Endothelial cell of umbilical vein (primary cell): Measurements from ENCODE around the gene PRR5L. TPM values are rescaled to one million over a fixed set of nuclear protein-coding genes. Genes with fewer than 3 reads are reported as not detected.

Source experiments
- BruUV-seq: library from RNA; stranded (reverse); fragments of 400-500 nt; replicated peaks from 2 replicates; lab custom pipeline; 2021; lab: Mats Ljungman, UMichigan
- CTCF ChIA-PET: fragments of 300-600, 350-600 bp; sonication (Branson Sonifier 250); formaldehyde crosslinking; loops from one replicate; lab custom pipeline; 2021; ENCODE audit warnings: antibody characterized with exemption, inconsistent platforms; lab: Charles Lee
- POLR2A ChIA-PET: fragments of 300-600, 350-600 bp; sonication (Branson Sonifier 250); formaldehyde crosslinking; loops from one replicate; lab custom pipeline; 2021; ENCODE audit warnings: antibody characterized with exemption, inconsistent platforms; lab: Charles Lee
- DNase-seq: peaks from one replicate; pipeline ENCODE4 v3.0.0-alpha.2; 2011; ENCODE audit warnings: low read depth, low spot score
- FAIRE-seq: peaks from 2 replicates; lab custom pipeline; 2011; peaks lifted over from hg19 to GRCh38; lab: Jason Lieb, UNC
- H2AFZ ChIP-seq: 2 replicates; pipeline ENCODE4 v1.6.0; 2012; ENCODE audit warnings: low read depth, low read length, control low read depth, inconsistent platforms
- H3K27ac ChIP-seq: 2 replicates; pipeline ENCODE4 v1.5.1; 2011; ENCODE audit warnings: low read depth, mild to moderate bottlenecking, control low read depth, low read length, moderate library complexity; ENCODE audit not compliant: insufficient read depth
- H3K27me3 ChIP-seq, 2 experiments: 2 replicates each; pipeline versions ENCODE4 v1.6.0 to v1.6.1; 2011; ENCODE audit warnings: low read length in 2 of 2, mixed read lengths in 1 of 2; ENCODE audit not compliant: control insufficient read depth in 2 of 2, insufficient read depth in 2 of 2
- H3K36me3 ChIP-seq, 2 experiments: 2 replicates in 1 of 2; 3 replicates in 1 of 2; pipeline ENCODE4 v1.5.1; 2011; ENCODE audit warnings: low read length in 2 of 2, mild to moderate bottlenecking in 1 of 2, moderate library complexity in 1 of 2; ENCODE audit not compliant: control insufficient read depth in 2 of 2, insufficient read depth in 2 of 2; ENCODE audit errors: extremely low read depth in 1 of 2
- H3K4me1 ChIP-seq: 3 replicates; pipeline ENCODE4 v1.5.1; 2011; ENCODE audit warnings: mild to moderate bottlenecking, low read length; ENCODE audit not compliant: control insufficient read depth, insufficient read depth; ENCODE audit errors: extremely low read depth
- H3K4me2 ChIP-seq: 2 replicates; pipeline ENCODE4 v1.6.1; 2011; ENCODE audit warnings: low read length, control low read depth, mixed read lengths; ENCODE audit not compliant: insufficient read depth
- H3K4me3 ChIP-seq, 3 experiments: fragments of 200-600 bp in 1 of 3; sonication (generic), shearing (Covaris generic) in 1 of 3; replicated peaks in 1 of 3; 2 replicates each; pipeline ENCODE4 v1.5.1; 2011 to 2016; ENCODE audit warnings: control low read depth in 3 of 3, low read length in 3 of 3, mild to moderate bottlenecking in 2 of 3, inconsistent platforms in 1 of 3, low read depth in 1 of 3, moderate library complexity in 1 of 3; ENCODE audit not compliant: insufficient read depth in 1 of 3
- H3K79me2 ChIP-seq: 2 replicates; pipeline ENCODE4 v1.6.0; 2012; ENCODE audit warnings: low read length, inconsistent platforms; ENCODE audit not compliant: control insufficient read depth, insufficient read depth
- H3K9ac ChIP-seq: replicated peaks from 2 replicates; pipeline ENCODE3; 2011; ENCODE audit warnings: low read length, control low read depth; ENCODE audit not compliant: insufficient read depth; ENCODE audit errors: extremely low read depth
- H3K9me1 ChIP-seq: replicated peaks from 3 replicates; pipeline ENCODE4 v1.6.0; 2011; ENCODE audit warnings: mild to moderate bottlenecking, low read length; ENCODE audit not compliant: control insufficient read depth, insufficient read depth; ENCODE audit errors: extremely low read depth
- H3K9me3 ChIP-seq: replicated peaks from 2 replicates; pipeline ENCODE4 v1.5.1; 2012; ENCODE audit warnings: low read length, inconsistent platforms; ENCODE audit not compliant: control insufficient read depth, insufficient read depth
- H4K20me1 ChIP-seq: replicated peaks from 2 replicates; pipeline ENCODE3; 2011; ENCODE audit warnings: mild to moderate bottlenecking, low read length; ENCODE audit not compliant: control insufficient read depth, insufficient read depth; ENCODE audit errors: extremely low read depth
- CTCF ChIP-seq, 2 donors: IDR thresholded peaks; 1 replicate in 1 of 2; 2 replicates in 1 of 2; pipeline ENCODE4 v1.5.1; 2011; ENCODE audit warnings: low read length in 2 of 2, mild to moderate bottlenecking in 2 of 2, moderate library complexity in 2 of 2, control low read depth in 1 of 2, inconsistent platforms in 1 of 2, low read depth in 1 of 2; ENCODE audit not compliant: insufficient read depth in 1 of 2; ENCODE audit errors: extremely low read depth in 1 of 2
- EZH2 ChIP-seq: IDR thresholded peaks from 2 replicates; pipeline ENCODE4 v1.6.1; 2012; ENCODE audit warnings: borderline replicate concordance, low read depth, mild to moderate bottlenecking, moderate library complexity, low read length, inconsistent platforms; ENCODE audit not compliant: severe bottlenecking
- FOS ChIP-seq: IDR thresholded peaks from 2 replicates; pipeline ENCODE4 v1.6.1; 2011; ENCODE audit warnings: mild to moderate bottlenecking, low read length, moderate library complexity, borderline replicate concordance; ENCODE audit not compliant: insufficient read depth
- GATA2 ChIP-seq: IDR thresholded peaks from 2 replicates; pipeline ENCODE4 v1.7.0; 2011; ENCODE audit warnings: low read depth, mild to moderate bottlenecking, moderate library complexity, mixed read lengths, low read length; ENCODE audit not compliant: insufficient read length, insufficient read depth
- JUN ChIP-seq: IDR thresholded peaks from 2 replicates; pipeline ENCODE4 v1.6.1; 2011; ENCODE audit warnings: borderline replicate concordance, low read depth; ENCODE audit not compliant: insufficient read length, insufficient read depth
- MAX ChIP-seq: IDR thresholded peaks from 2 replicates; pipeline ENCODE4 v1.6.1; 2011; ENCODE audit not compliant: insufficient read depth, insufficient read length
- MYC ChIP-seq: IDR thresholded peaks from one replicate; pipeline ENCODE4 v1.6.1; 2011; ENCODE audit warnings: mild to moderate bottlenecking, low read depth, low read length
- POLR2AphosphoS5 ChIP-seq: IDR thresholded peaks from 2 replicates; pipeline ENCODE4 v1.6.1; 2012; ENCODE audit warnings: low read depth, mild to moderate bottlenecking, control low read depth, low read length, moderate library complexity; ENCODE audit not compliant: insufficient read depth
- dilution Hi-C: fragments of 300-500 bp; cut with MboI; formaldehyde crosslinking; loops from one replicate; pipeline ENCODE4 v1.15.0; 2019; ENCODE audit warnings: low sequenced_read_pairs; ENCODE audit not compliant: extremely low pct_ligation_motif_present
- intact Hi-C: fragments of 100-400 bp; cut with micrococcal nuclease; formaldehyde crosslinking; loops from one replicate; pipeline ENCODE4 v1.10.0; 2022
- polyA plus RNA-seq, 4 experiments: library from polyadenylated mRNA; depleted of rRNA in 3 of 4; stranded (reverse) in 3 of 4; unstranded in 1 of 4; fragments of >200 nt; gene quantifications; 2 replicates each; pipeline versions ENCODE4 v1.2.1 to v1.2.3, GENCODE V29; 2011 to 2012; ENCODE audit warnings: missing spikeins in 1 of 4
- total RNA-seq: library from RNA; stranded (reverse); gene quantifications from 2 replicates; pipeline ENCODE4 v1.2.3, GENCODE V29; 2021

Gene PRR5L
- total and polyA plus RNA-seq, 2 donors (not counting 3 experiments of a cell fraction or from before 2014, with no cell fraction given): 2.5 to 6.1 TPM

DNA sequence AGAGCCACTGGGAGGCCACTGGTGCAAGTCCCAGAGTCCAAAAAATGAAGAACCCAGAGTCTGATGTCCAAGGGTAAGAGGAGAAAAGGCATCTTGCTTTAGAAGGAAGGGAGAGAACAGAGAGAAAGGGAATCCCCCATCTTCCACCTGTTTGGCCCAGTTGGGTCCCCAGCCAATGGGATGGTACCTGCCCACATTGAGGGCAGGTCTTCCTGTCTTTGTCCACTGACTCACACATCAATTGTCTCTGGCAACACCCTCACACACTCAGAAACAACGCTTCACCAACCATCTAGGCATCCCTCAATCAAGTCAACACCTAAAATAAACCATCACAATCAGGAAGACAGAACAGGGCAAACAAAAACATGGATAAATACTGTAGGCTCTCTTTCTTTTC, 13.2 kb upstream of the PRR5L start:
- Histone ChIP-seq H3K79me2 (no peaks in the 10 kb centered on the region), H2AFZ (no peak overlapping the region), H3K4me1 (no peaks in the 10 kb centered on the region), H3K4me3 (no peak overlapping the region), H3K27me3 (no peaks in the 10 kb centered on the region), H3K36me3 (peaks cover 0 to 3% of the 10 kb centered on the region in 2 experiments), H4K20me1 (no peaks in the 10 kb centered on the region), H3K9me1 (no peaks in the 10 kb centered on the region), H3K4me2 (no peak overlapping the region), H3K9me3 (no peaks in the 10 kb centered on the region), H3K27ac (no peak overlapping the region), H3K9ac (no peak overlapping the region)
- intact Hi-C loops (no loop called here), dilution Hi-C loops (no loop called here)
- POLR2A ChIA-PET: no interaction called here
- BruUV-seq: no TSS peak
- DNase-seq: no peak
- CTCF ChIA-PET: interaction anchor here (1.6 kb wide), 1 partner anchor 196 kb away, joined by 6 read pairs; no protein-coding TSS in a partner anchor
- TF ChIP-seq CTCF (IDR thresholded peaks at IDR 0.05; ENCODE audit: extremely low read depth in 1 of 2, insufficient read depth in 1 of 2, low read depth in 1 of 2, low read length in 2 of 2): no peak
- TF ChIP-seq FOS: no peak
- TF ChIP-seq JUN: no peak
- no peak for TF ChIP-seq GATA2
- TF ChIP-seq MYC: no peak
- no peak for TF ChIP-seq POLR2AphosphoS5
- TF ChIP-seq EZH2: no peak
- TF ChIP-seq MAX: no peak
- FAIRE-seq: no peak
